ENCODE data around the gene KCNIP1.

Gene KCNIP1

GRCh38 chr5:170584450-170585058 is 80.7 kb downstream of the KCNIP1 start:
- ATAC-seq (replicated peaks) (no peak), DNase-seq (no peak)
- H3K27me3 Mint-ChIP-seq, result peaks cover 11 to 30% of the 10 kb centered on the region in 2 donors
- H3K27ac Mint-ChIP-seq, result no peak overlapping the region
- peaks cover 7 to 10% of the 10 kb centered on the region in 2 donors for H3K9me3 Mint-ChIP-seq
- no peaks in the 10 kb centered on the region for H3K4me1 Mint-ChIP-seq
- H3K36me3 Mint-ChIP-seq, result no peaks in the 10 kb centered on the region
- H3K4me3 Mint-ChIP-seq, result no peak overlapping the region

- no peaks in the 10 kb centered on the region for H3K4me1 Mint-ChIP-seq
- H3K9me3 Mint-ChIP-seq, result peaks cover 5 to 10% of the 10 kb centered on the region in 2 donors
- H3K4me3 Mint-ChIP-seq, result no peak overlapping the region
- DNase-seq (no peak), ATAC-seq (replicated peaks) (no peak)
- H3K36me3 Mint-ChIP-seq, result no peaks in the 10 kb centered on the region
- no peak overlapping the region for H3K27ac Mint-ChIP-seq
- H3K27me3 Mint-ChIP-seq, result peaks cover 11 to 36% of the 10 kb centered on the region in 2 donors
Observed at GRCh38 chr5:170585273-170585948, 81.6 kb downstream of the KCNIP1 start.

DNA sequence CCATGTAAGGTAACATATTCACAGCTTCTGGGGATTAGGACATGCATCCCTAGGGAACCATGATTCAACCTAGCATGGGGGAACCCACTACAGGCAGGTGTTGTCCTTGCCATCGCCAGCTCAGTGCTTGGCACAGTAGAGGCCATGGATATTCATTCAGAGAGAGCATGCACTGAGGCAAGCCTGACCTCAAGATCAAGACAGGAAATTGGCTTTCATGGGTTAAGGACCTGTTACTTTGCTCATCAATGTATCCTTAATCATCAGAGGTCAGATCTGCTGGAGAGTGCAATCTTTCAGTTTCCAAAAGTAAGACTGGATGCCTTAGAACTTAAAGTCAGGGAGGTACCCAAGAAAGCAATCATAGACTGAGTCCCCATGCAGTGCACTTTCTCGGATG is 84.0 kb downstream of the KCNIP1 start:
- peaks cover 2 to 10% of the 10 kb centered on the region in 2 donors for H3K9me3 Mint-ChIP-seq
- H3K4me3 Mint-ChIP-seq, result no peak overlapping the region
- no peaks in the 10 kb centered on the region for H3K4me1 Mint-ChIP-seq
- H3K27ac Mint-ChIP-seq, result no peak overlapping the region
- H3K36me3 Mint-ChIP-seq, result no peaks in the 10 kb centered on the region
- peaks cover 15 to 31% of the 10 kb centered on the region in 2 donors for H3K27me3 Mint-ChIP-seq
- no peak for DNase-seq
- no peak for ATAC-seq (replicated peaks)

DNA sequence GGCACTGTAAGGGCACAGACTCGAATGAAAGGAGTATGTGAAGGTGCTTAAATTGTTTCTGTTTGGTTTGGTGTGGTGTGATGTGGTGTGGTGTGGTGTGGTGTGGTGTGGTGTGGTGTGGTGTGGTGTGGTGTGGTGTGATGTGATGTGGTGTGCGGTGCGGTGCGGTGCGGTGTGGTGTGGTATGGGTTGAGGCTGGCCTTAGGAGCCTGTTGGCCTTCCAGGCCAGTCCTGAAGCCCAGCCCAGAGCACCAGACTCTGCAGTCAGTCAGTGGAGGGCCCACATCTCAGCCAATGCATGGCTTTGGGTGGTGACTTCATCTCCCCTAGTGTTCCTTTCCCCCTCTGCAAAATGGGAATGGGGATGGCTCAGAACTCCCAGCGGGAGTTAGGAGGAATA is 85.8 kb downstream of the KCNIP1 start:
- no peak for DNase-seq
- no peak overlapping the region for H3K27ac Mint-ChIP-seq
- no peaks in the 10 kb centered on the region for H3K4me1 Mint-ChIP-seq
- peaks cover 8 to 20% of the 10 kb centered on the region in 2 donors for H3K27me3 Mint-ChIP-seq
- H3K36me3 Mint-ChIP-seq, result no peaks in the 10 kb centered on the region
- no peak overlapping the region for H3K4me3 Mint-ChIP-seq
- H3K9me3 Mint-ChIP-seq, result peaks cover 2 to 3% of the 10 kb centered on the region in 2 donors
- no peak for ATAC-seq (replicated peaks)

DNA sequence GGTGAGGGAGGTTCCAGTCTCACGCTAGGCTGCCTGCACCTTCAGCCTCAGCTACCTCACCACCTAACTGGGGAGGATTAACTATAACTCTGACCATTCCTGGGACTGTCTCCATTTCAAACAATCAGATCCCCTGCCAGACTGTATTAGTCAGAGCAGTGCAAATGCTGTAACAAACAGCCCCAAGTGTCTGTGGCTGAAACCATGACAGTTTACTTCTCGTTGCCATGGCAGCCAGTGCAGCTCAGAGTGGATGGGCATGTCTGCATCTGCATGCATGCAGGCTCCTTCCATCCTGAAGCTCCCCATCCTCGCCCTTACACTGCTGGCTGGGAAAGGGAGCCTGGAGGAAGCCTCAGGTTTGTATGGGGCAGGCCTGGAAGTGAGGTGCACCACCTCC is 86.7 kb downstream of the KCNIP1 start:
- Mint-ChIP-seq H3K4me3 (no peak overlapping the region), H3K27me3 (peaks cover 8 to 20% of the 10 kb centered on the region in 2 donors), H3K36me3 (no peaks in the 10 kb centered on the region), H3K4me1 (no peaks in the 10 kb centered on the region), H3K27ac (no peak overlapping the region), H3K9me3 (peaks cover 2 to 3% of the 10 kb centered on the region in 2 donors)
- ATAC-seq (replicated peaks) (no peak), DNase-seq (no peak)

- peaks cover 2 to 3% of the 10 kb centered on the region in 2 donors for H3K9me3 Mint-ChIP-seq
- H3K4me1 Mint-ChIP-seq, result no peaks in the 10 kb centered on the region
- H3K27me3 Mint-ChIP-seq, result peaks cover 8 to 15% of the 10 kb centered on the region in 2 donors
- H3K27ac Mint-ChIP-seq, result no peak overlapping the region
- DNase-seq, result no peak
- no peak for ATAC-seq (replicated peaks)
- no peak overlapping the region for H3K4me3 Mint-ChIP-seq
- no peaks in the 10 kb centered on the region for H3K36me3 Mint-ChIP-seq
Observed at GRCh38 chr5:170591054-170591453, 87.2 kb downstream of the KCNIP1 start.

DNA sequence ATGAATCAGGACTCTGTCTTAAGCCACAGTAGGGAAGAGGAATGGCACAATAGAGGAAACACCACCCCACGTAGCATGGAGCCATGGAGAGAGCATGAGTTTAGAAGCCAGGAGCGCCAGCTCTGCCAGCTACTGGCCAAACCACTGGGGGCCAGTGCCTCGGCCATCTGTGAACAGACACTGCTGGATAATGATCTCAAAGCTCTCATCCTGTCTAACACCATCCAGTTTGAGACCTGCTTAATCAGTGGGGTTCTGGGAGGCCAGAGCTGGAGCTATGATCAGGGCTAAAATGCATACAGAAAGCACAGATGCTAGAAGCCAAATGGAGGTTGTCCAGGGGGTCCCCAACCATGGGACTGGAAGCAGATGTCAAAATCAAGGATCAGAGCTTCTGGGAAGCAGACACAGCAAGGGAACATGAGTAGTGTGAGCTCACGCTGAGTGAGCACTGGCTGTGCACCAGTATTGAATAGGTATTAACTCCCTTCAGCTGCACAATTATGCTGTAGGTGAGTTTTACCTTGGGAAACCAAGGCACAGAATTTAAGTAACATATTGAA is 92.7 kb downstream of the KCNIP1 start:
- no peak for DNase-seq
- peaks cover 2 to 9% of the 10 kb centered on the region in 2 donors for H3K4me1 Mint-ChIP-seq
- peaks cover 20 to 37% of the 10 kb centered on the region in 2 donors for H3K27me3 Mint-ChIP-seq
- H3K4me3 Mint-ChIP-seq, result no peak overlapping the region
- H3K36me3 Mint-ChIP-seq, result no peaks in the 10 kb centered on the region
- ATAC-seq (replicated peaks), result no peak
- H3K9me3 Mint-ChIP-seq, result no peaks in the 10 kb centered on the region
- no peak overlapping the region for H3K27ac Mint-ChIP-seq

DNA sequence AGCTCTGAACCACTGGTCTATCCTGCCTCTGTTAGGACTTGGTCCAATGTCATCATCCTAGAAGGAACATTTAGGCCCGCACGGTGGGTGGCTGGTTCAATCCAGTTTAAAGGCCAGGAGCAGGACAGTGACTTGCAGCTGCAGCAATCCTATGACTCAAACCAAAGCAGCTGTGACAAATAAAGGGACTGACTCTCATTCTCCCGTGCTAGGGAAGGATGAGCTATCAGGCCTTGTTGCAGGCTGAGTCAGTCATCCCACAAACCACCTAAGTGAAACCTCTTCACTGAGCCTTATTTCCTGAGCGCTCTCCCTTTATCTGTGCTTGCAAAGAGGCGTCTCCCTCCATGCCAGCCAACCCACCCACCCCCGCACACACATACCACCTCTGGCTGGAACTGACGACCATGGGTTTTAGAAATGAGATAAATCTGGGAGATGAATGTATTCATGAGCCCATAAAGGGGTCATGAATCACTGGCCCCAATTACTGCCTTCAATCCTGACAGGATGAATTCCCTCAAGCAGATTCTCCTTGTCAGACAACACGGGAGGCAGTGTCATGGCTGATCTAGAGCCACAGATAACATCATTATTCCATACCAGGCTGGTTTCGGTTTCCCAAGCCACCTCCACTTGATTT is 93.4 kb downstream of the KCNIP1 start:
- ATAC-seq (replicated peaks) (peak; percentile 40 to 64), DNase-seq (no peak)
- no peaks in the 10 kb centered on the region for H3K9me3 Mint-ChIP-seq
- H3K4me1 Mint-ChIP-seq, result peaks cover 2 to 9% of the 10 kb centered on the region in 2 donors
- H3K27me3 Mint-ChIP-seq, result peaks cover 20 to 39% of the 10 kb centered on the region in 2 donors
- H3K36me3 Mint-ChIP-seq, result no peaks in the 10 kb centered on the region
- H3K27ac Mint-ChIP-seq, result no peak overlapping the region
- H3K4me3 Mint-ChIP-seq, result no peak overlapping the region

DNA sequence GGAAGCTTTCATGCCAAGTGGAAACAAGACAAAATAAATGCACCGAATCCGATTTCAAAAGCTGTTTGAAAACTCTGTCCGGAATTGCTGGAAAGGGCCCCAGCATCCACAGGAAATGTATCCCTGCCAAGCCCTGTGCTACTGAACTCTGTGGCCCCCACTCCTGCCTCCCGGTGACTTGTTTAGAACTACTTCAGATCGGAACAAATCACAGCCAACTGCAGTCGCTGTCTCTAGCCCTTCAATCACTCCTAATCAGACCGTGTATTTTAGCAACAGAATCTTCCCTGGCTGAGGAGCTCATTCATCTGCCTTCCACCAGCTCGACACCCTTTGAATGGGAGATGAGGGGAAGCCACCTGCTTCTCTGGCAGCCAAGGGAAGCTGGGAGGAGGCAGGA is 94.1 kb downstream of the KCNIP1 start:
- H3K27ac Mint-ChIP-seq, result no peak overlapping the region
- H3K36me3 Mint-ChIP-seq, result no peaks in the 10 kb centered on the region

DNA sequence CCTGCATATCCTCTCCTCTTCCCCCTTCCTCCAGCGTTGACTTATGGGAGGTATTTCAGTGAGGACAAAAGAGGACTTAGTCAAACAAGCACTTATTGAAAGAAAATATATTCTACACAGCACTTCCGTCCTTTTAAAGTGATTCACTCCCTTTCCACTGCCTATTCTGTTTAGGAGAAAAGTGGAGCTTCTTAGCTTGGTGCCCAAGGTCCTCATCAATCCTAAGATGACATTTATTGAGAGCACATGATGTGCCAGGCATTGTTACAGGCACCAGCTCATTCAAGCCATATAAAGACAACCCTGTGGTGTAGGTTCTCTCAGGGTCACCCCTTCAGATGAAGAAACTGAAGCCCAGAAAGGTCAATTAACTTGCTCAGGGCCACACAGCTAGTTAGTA is 95.9 kb downstream of the KCNIP1 start:
- Mint-ChIP-seq H3K4me1 (peaks cover 2 to 9% of the 10 kb centered on the region in 2 donors), H3K27me3 (peaks cover 28 to 51% of the 10 kb centered on the region in 2 donors)

More for the DNA sequence above, 94.1 kb downstream of the KCNIP1 start:
- peaks cover 2 to 9% of the 10 kb centered on the region in 2 donors for H3K4me1 Mint-ChIP-seq
- no peaks in the 10 kb centered on the region for H3K9me3 Mint-ChIP-seq
- peaks cover 20 to 39% of the 10 kb centered on the region in 2 donors for H3K27me3 Mint-ChIP-seq
- no peak for DNase-seq
- no peak overlapping the region for H3K4me3 Mint-ChIP-seq
- no peak for ATAC-seq (replicated peaks)

GRCh38 chr5:170601619-170602018 is 97.8 kb downstream of the KCNIP1 start:
- H3K27me3 Mint-ChIP-seq, result peaks cover 23 to 52% of the 10 kb centered on the region in 2 donors
- H3K27ac Mint-ChIP-seq, result no peak overlapping the region
- no peak for ATAC-seq (replicated peaks)
- peaks cover 2 to 9% of the 10 kb centered on the region in 2 donors for H3K4me1 Mint-ChIP-seq
- H3K4me3 Mint-ChIP-seq, result no peak overlapping the region
- no peaks in the 10 kb centered on the region for H3K36me3 Mint-ChIP-seq
- no peaks in the 10 kb centered on the region for H3K9me3 Mint-ChIP-seq
- no peak for DNase-seq

More for the DNA sequence above, 95.9 kb downstream of the KCNIP1 start:
- Mint-ChIP-seq H3K36me3 (no peaks in the 10 kb centered on the region), H3K4me3 (no peak overlapping the region), H3K27ac (no peak overlapping the region), H3K9me3 (no peaks in the 10 kb centered on the region)
- no peak for ATAC-seq (replicated peaks)
- DNase-seq, result no peak

DNA sequence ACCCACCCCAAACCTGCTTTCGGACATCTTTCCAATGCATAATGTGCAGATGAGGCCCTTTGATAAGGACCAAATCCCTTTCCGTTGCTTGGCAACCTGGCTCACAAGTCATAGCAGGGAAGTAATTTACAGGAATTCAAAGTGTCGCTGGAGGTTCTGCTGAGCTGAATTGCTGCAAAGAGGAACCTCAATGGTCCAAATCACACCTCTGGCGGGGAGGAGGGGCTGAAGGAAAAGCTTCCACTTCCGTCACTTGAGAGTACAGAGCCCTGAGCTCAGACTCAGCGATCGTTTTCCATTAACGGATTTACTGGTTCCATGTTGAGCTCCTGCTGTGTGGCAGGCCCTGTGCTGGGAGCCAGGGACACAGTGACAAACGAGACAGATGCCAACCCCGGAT is 99.3 kb downstream of the KCNIP1 start:
- no peaks in the 10 kb centered on the region for H3K9me3 Mint-ChIP-seq
- no peak for ATAC-seq (replicated peaks)

DNA sequence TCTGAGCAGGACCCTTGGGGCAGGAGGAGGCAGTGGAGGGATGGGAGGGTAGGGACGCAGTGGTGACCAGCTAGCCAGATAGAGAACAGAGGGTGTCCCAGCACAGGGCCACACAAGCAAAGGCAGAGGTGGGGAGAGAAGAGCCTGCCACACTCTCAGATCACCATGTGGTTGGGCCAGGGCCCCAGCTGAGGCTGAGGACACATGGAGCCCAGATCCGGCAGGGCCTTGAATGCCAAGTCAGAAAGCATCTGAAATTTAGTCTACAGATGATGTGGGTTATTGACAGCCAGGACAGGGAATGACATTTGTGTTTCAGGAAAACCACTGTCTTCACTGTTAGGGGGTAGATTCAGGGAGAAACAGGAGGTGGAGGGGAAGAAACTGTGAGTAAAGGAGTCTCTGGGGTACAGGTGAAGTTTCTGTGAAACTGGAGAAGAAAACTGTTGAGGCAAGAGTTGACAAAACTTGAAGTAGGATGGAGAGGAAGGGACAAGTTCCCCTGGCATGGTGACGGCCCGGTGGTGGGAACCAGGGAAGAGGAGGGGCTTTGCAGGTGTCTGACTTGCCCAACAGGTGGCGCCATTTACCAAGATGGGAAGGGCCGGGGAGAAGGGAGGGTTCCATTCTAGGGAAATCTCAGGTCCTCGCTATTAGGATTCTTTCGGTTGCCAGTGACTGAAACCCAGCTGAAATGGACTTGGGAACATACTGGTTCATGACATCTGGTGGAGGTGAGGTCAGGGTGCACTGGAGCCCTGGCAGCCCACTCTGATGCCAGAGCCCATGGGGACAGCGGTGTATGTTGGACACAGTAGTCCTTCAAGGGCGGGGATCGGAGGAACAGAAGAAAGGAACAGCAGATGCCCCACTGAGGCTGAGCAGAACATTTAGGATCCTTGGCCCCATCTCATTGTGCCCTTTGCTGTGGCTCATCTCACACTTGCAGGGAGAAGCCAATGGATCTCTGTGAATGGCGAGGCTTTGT is 100.1 kb downstream of the KCNIP1 start:
- Mint-ChIP-seq H3K36me3 (no peaks in the 10 kb centered on the region), H3K9me3 (no peaks in the 10 kb centered on the region), H3K4me1 (no peaks in the 10 kb centered on the region), H3K27me3 (peaks cover 24 to 39% of the 10 kb centered on the region in 2 donors), H3K4me3 (no peak overlapping the region), H3K27ac (no peak overlapping the region)
- ATAC-seq (replicated peaks) (peak; percentile 59 to 76), DNase-seq (no peak)

More for the DNA sequence above, 99.3 kb downstream of the KCNIP1 start:
- Mint-ChIP-seq H3K4me3 (no peak overlapping the region), H3K36me3 (no peaks in the 10 kb centered on the region), H3K27me3 (peaks cover 26 to 47% of the 10 kb centered on the region in 2 donors), H3K27ac (no peak overlapping the region), H3K4me1 (peaks cover 2 to 6% of the 10 kb centered on the region in 2 donors)
- DNase-seq, result no peak

Measured in stimulated activated naive B cell treated with anti-CD40 and anti-IgM and Interleukin-4, amounts not matched to agents 10 μg/mL and 1 μg/mL and 100 μg/mL, for 72 hours (primary cell).